Fibroblast of mammary gland (primary cell): ENCODE data around the gene BNC2.

Experiments
- DNase-seq: peaks from one replicate; pipeline ENCODE4 v3.0.0-alpha.2; 2010; ENCODE audit warnings: low read depth
- H3K4me3 ChIP-seq: 2 replicates; pipeline ENCODE4 v1.5.1; 2011; ENCODE audit warnings: low read depth, mild to moderate bottlenecking, low read length, moderate library complexity; ENCODE audit not compliant: control insufficient read depth
- CTCF ChIP-seq: conservative IDR thresholded peaks from 2 replicates; pipeline ENCODE4 v1.5.1; 2011; ENCODE audit warnings: low read depth, low read length, inconsistent platforms; ENCODE audit not compliant: control insufficient read depth, insufficient read depth

BNC2 gene

GRCh38 chr9:16535555-16535954 is 334.9 kb downstream of the BNC2 start:
- no peak overlapping the region for H3K4me3 ChIP-seq
- no peak for DNase-seq
- TF ChIP-seq CTCF = no peak

GRCh38 chr9:16532681-16533450 is 337.6 kb downstream of the BNC2 start:
- peak; percentile 94 for DNase-seq
- no peak overlapping the region for H3K4me3 ChIP-seq
- no peak for TF ChIP-seq CTCF

DNA sequence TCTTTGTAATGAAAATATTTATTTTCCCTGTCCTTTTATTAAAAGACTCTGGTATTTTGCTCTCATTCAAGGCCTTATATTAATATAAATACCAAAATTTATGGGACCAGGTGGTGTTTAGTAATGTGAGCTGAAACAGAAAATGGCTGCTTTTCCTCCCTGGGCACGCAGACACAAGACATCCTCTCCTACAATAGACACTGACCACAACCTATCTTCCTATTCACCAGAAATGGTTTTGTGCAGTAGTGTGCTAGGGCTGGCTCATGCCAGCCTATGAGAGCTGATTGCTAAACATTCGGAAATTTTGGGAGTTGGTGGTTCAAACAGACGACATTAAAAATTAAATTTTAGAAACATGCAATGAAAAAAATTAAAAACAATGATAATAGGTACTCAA is 338.2 kb downstream of the BNC2 start:
- no peak overlapping the region for H3K4me3 ChIP-seq
- DNase-seq = no peak
- no peak for TF ChIP-seq CTCF

GRCh38 chr9:16530669-16531642 is 339.5 kb downstream of the BNC2 start:
- no peak for TF ChIP-seq CTCF
- H3K4me3 ChIP-seq = no peak overlapping the region
- peak; percentile 76 for DNase-seq

DNA sequence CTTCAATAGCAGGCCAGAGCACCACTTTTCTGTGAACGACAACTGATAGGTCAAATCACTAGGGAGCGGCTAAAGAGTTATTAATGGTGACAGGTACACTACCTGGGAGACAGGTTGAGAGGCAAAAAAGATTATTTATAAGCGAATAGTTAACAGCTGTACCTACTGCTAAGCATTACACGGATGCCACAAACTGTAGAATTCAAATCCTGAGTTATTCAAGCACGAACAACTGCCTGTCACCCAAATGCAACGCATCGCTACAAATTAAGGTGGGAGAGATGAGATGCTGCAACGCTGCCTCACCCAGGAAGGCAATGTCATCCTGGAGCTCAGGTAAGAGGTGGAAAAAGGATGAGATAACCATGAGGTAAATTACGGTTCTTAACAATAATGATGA is 342.9 kb downstream of the BNC2 start:
- TF ChIP-seq CTCF = no peak
- H3K4me3 ChIP-seq = no peak overlapping the region
- no peak for DNase-seq

DNA sequence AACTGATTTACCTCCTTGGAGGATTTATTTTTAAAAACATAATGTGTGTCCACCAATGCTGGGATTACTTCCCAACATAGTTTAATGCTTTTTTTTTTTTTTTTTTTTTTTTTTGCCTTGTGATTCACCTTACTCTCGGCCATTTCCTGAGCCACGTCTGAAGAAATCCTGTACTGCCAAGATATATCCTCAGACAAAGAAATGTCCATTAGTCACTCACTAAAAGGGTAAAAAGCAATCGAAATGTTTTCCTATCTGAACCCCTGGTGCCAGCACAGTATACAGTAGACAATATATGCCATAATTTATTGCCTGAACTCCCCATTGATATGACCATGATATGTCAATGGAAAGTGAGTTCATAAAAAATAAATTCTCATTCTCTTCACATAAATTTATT is 344.1 kb downstream of the BNC2 start:
- DNase-seq = peak; percentile 80
- no peak overlapping the region for H3K4me3 ChIP-seq
- no peak for TF ChIP-seq CTCF
